ENCODE results near the gene SHISA7.

Gene SHISA7

DNA sequence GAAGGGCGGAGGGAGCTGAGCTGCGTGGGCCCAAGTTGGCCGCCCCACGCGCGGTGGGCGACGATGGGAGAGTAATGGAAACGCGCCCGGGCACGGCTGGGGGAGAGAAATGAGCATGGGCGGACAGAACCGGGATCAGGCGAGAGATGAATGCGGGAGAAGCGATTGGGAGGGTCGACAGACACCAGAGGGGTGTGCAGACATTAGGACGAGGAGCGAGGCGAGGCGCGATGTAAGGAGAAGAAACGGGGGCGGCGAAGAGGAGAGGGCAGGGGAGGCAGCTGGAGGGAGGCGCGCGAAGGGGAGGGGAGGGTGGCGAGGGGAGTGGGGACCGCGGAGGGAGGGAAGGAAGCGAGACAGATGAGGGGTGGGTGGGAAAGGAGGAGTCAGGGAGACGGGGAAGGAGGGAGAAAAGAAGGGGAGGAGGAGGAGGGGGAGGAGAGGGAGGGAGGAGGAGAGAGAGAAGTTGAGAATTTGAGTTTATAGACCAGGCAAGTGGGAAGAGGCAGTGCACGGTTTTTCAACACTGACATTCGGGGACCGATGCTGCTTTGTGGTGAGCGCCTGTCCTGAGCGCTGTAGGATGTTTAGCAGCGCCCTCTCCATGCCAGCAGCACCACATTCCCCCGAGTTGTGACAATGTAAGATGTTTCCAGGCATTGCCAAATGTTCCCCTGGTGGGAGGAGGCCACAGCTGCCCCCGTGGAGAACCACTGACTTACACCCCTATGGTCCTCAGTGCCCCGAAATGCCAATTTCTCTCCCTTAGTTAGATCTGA is at the start of gene SHISA7:
SHISA7 (minus strand) TSS at position 256 of the 779 bp plus-strand sequence. CDS start 437 bp downstream, outside the sequence.
- DNase-seq, result peak; percentile 82

DNA sequence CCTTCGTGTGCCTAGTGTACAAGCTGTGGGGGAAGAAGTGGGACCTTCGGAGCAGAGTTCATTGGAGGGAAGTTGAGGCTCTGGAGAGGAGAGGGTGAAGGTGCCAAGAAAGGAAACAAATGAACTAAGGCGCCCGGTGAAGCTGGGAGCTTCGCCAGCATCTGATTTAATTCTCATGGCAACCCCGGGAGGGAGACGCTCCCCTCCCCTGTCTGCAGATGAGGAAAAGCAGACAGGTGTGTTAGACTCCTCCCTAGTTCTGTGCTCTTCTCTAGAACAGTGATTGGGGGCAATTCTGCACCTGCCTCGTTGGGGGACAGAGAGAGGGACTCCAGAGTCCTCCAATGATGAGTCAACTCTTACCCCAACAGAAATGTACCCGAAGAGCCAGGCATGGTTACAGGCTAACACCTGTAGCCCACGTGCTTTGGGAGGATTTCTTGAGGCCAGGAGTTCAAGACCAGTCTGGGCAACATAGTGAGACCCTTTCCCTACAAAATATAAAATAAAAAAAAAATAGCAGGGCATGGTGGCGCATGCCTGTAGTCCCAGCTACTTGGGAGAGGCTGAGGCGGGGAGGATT is 49.4 kb upstream of the SHISA7 start:
- DNase-seq, result no peak

DNA sequence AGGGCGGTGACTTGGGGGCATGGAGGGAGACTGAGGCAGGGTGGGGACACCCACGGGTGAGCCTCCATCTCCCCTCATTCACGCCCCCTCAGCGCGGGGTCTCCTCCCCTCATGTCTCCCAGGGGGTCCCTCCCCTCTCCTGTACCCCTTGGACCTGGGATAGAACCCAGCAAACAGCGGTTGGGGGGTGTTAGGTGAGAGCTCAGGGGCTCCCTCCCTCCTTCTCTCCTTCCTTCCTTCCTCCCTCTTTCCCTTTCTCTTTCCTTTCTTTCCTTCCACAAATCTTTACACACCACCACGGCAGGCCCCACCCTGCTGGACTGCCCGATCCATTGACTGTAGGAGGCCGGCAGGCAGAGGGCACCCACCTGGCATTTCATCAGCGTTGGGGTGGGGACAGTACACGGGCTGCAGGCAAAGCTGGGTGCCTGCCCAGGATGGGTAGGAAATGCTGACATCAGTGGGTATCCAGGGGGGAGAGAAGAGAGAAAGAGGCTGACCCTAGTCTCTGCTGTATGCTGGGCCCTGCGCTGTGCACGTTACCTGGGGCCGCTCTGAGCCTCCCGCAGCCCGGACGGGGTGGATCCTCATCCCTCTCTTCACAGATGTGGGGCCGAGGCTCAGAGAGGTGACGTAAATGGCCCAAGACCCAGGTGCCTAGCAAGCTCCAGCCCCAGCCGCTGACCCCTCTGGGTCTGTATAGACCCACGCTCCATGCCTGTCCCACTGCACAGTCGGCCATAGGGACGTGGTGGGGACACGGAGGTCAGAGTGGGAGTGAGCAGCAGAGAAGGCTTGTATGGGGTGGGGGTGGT is 48.7 kb upstream of the SHISA7 start:
- DNase-seq, result no peak

DNA sequence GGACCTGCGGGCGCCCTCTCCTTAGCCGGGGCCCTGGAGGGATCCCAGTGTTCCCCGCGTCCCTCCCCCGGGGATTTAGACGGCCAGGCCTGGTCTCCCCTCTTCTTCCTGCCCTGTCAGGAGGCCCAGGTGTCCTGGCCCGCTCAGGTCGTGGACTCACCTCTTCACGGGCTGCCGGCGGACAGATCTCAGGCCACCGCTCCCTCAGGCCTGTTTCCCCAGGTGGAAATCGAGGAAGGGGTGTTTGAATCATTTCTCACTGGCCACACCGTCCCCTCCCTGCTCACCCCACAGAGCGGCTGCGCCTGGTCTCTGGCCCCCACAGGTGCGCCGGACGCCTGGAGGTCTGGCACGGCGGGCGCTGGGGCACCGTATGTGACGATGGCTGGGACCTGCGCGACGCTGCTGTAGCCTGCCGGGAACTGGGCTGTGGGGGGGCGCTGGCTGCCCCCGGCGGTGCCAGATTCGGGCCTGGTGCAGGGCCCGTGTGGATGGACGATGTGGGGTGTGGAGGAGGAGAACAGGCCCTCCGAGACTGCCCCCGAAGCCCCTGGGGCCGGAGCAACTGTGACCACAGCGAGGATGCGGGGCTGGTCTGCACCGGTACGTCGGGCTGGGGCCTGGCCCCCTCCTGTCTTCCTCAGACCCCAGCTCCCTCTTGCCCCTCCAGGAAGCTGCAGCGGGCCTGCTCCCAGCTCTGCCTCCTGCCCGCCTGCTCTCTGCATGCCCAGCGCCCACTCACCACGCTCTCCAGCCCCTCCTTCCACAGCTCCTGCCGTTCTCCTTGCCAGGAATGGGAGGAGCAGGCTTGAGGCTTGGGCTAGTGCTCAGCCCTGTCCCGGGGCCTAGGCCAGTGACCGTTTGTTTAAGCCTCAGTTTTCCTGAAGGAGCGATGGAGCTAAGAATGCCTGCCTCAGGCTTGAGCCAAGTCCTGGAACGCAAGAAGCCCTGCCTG is 47.7 kb upstream of the SHISA7 start:
- no peak for DNase-seq

DNA sequence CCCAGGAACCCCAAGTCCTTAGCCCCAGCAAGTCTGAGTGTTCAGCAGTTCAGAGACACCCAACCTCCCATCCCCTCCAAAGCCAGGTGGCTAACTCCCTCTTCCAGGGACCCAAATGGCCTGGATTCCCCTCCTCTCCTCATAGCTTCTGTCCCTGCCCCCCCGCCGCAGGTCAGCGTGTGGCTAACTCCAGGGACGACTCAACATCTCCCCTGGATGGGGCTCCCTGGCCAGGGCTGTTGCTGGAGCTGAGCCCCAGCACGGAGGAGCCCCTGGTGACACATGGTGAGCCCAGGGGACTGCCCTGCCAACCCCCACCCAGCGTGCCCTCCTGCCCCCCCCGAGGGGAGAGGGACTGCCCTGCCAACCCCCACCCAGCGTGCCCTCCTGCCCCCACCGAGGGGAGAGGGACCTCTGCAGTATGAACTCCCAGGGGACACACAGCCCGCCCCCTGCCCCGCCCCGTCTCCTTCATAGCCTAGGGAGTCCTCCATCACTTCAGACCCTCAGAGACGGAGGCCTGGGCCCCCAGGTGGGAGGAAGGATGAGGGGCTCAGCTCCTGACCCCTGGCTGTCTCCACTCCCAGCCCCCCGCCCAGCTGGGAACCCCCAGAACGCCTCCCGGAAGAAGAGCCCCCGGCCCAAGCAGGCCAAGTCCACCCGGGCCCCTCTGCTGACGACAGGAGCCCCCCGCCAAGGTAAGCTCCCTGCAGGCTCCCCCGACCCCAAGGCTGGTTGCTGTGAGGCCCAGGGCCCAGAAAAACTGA is 46.8 kb upstream of the SHISA7 start:
- no peak for DNase-seq

DNA sequence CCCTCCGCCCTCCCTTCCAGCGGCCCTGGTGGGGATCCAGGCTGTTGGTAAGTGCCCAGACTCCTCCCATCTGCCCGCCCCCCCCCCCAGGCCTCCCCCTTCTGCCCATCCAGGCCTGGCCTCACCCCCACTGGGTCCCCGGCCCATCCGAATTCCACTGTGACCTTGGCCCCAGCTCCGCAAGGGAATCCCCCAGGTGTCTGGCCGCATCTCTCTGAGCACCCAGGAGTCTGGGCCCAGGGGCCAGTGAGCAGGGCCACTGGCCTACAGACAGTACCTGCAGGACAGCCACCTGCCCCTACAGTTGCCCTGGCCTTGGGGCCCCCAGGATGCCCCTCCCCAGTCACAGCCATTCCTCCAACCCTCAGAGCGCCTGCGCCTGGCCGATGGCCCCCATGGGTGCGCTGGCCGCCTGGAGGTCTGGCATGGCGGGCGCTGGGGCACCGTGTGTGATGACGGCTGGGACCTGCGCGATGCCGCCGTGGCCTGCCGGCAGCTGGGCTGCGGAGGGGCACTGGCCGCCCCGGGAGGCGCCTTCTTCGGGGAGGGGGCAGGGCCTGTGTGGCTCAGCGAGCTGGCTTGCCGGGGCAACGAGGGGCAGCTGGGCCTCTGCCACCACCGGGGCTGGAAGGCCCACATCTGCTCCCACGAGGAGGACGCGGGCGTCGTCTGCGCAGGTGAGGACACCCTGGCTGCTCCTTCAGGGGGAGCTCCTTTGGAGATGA is 46.0 kb upstream of the SHISA7 start:
- no peak for DNase-seq

DNA sequence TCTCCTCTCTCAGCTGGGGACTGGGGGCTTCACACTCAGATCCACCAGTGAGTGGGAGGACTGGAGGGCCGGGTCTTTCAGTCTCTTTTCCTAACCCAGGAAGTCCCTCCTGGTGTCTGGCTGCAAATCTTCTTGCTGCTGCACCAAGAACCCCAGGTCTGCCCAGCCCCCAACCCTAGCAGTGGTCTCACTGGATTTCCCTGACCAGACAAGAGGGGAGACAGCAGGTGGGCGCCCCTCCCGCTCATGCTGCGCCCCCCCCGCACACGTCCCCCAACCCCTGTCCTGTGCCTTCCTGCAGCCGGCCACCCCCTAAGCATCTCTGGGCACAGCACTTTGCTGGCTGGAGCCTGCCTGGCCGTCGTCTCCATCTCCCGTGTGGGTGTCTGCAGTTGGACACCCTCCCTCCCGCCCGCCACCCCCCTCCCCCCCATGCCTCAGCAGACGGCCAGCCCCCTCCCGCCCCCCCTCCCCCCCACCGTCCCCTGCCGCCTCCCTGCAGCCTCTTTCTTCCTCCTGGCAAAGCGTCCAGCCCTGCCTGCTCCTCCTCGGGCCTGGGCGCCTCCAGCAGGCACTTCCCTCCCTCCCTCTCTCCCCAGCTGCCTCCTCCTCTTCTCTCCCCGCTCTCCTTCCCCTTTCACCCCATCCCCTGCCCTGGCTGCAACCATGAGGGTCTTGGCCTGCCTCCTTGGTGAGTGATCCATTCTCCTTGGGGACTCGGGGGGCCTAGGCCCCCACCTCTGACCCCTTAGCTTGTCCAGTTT is 45.0 kb upstream of the SHISA7 start, which contains the start of gene SSC5D:
SSC5D (plus strand) TSS at position 513 of the 764 bp plus-strand sequence; CDS start at position 667, 154 bp downstream.
- DNase-seq, result peak; percentile 39

DNA sequence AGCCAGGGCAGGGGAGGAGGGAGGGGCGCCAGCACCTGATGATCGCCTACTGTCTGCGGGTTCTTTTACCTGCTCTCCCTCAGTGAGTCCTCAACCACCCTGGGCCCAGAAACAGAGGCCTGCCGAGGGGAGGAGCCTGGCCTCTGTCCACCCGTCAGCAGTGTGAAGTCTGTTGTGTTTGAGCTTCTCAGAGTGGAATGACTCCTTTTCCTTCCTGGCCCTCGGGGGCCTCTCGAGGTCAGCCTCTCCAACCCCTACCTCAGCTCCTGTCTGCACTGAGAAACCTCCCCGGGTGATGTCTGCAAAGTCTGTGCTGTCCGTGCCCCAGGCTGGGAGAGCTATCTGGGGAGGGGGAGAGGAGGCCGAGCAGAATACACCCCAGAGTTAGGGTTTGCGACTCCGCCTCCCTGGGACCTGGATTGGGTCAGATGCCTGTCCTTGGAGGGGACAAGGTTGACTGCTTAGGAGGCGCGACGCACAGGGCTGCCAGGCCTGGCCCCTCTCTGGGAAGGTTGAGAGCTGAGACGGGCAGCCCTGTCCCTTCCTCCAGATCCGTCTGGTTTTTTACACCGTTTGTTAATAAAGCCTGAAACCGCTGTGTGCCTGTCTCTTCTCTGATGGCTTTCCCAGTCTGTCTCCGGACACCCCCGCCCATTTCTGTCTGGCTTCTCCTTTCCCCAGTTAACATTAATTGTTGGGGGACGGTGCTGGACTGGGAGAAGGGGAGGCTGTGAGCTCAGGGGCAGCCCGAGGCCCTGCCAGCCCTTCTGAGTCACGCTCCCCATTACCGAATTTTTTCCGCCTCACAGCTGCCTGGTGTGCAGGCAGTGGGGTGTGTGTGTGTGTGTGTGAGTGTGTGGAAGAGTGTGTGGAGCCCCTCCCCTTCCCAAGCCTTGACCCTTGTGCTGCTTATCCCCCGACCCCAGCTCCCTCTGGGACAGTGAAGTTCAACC is 44.1 kb upstream of the SHISA7 start:
- peak; percentile 29 for DNase-seq

DNA sequence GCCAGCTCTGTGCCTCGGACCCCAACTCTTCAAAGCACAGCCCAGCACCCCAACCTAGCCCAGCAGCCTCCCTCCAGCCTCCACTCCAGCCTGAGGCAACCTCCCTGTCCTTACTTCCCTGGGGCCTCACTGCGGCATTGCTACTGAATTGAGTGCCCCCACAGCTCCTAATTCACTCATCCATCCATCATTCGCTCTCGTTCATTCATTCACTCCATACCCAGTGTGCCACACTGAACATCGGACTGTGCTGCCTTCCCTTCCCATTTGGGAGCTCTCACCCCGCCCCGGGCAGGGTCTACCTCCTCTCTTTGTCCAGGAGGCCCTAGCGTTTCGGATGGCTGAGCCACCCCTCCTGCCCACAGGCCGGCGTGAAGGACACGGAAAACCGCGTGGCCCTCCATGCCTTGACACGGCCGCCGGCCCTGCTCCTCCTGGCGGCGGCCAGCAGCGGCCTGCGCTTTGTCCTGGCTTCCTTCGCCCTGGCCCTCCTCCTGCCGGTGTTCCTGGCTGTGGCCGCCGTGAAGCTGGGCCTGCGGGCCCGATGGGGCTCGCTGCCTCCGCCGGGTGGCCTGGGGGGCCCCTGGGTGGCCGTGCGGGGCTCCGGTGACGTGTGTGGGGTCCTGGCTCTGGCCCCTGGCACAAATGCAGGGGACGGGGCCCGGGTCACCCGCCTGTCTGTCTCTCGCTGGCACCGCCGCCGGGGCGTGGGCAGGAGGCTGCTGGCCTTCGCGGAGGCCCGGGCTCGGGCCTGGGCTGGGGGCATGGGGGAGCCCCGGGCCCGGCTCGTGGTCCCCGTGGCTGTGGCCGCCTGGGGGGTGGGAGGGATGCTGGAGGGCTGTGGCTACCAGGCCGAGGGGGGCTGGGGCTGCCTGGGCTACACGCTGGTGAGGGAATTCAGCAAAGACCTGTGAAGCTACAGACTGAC is 43.2 kb upstream of the SHISA7 start:
- DNase-seq, result no peak

DNA sequence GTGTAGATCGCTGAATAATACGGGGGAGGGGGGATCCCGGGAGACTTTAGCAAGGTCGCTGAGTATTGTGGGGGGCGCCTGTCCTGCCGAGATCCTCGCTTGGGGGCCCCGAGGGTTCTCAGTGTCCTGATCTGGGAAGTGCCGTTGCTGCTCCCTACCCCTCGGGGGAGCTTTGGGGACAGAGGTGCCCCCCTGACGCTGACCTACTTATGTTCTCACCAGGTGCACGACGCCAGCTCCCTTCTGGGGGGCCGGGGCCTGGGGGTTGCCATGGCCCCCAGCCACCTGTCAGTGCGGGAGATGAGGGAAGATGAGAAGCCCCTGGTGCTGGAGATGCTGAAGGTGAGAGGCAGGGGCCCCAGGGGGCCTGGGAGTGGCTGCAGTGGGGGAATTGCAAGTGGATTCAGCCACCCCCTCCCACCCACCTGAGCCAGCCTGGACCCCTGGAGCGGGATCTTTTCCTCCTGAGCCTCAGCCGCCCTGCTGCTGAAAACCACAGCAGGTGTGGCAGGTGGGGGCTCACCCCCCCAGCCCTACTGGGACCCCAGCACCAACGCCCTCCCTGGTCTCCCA is 42.4 kb upstream of the SHISA7 start:
- DNase-seq, result peak; percentile 39

DNA sequence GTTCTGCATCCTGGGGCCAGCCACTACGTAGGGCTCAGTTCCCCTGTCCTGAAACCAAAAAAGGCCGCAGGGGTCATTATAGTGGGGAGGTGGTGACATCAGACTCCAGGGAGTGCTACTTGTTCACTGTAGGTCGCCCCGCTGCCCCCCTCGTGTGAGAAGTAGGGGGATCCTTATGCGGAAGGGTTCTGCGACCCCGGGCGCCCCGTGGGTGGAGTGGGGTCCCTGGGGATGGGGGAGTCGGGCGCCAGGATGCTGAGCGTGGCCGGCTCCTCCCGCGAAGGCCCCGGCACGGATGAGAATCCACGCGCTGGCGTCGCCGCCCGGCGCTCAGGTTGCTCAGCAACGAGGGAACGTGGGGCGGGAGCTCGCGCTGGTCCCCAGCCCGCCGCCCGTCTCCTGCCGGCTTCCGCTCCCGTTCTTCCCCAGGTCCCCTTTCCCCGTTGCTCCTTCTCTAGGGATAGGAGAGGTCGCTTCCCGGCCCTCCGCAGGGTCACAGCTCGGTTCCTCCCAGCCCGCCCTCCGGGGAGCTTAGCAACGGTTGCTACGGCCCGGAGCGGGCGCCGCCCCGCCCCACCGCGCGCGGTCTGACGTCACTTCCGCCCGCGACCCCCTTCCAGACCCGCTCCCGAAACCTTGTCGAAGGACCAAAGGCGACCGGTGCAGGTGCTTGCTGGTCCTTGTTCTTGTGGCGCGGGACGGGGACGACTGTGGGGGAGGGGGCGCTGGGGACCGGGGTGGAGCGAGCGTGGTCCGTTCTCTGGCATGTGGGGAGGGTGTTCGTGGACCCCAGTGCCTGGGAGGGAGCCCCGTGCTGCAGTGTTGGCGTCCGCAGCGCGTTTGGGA is 41.7 kb upstream of the SHISA7 start, which contains the start of gene NAT14:
NAT14 (plus strand) TSS at position 596 of the 846 bp plus-strand sequence. CDS start 521 bp downstream, outside the sequence.
- DNase-seq, result peak; percentile 78

DNA sequence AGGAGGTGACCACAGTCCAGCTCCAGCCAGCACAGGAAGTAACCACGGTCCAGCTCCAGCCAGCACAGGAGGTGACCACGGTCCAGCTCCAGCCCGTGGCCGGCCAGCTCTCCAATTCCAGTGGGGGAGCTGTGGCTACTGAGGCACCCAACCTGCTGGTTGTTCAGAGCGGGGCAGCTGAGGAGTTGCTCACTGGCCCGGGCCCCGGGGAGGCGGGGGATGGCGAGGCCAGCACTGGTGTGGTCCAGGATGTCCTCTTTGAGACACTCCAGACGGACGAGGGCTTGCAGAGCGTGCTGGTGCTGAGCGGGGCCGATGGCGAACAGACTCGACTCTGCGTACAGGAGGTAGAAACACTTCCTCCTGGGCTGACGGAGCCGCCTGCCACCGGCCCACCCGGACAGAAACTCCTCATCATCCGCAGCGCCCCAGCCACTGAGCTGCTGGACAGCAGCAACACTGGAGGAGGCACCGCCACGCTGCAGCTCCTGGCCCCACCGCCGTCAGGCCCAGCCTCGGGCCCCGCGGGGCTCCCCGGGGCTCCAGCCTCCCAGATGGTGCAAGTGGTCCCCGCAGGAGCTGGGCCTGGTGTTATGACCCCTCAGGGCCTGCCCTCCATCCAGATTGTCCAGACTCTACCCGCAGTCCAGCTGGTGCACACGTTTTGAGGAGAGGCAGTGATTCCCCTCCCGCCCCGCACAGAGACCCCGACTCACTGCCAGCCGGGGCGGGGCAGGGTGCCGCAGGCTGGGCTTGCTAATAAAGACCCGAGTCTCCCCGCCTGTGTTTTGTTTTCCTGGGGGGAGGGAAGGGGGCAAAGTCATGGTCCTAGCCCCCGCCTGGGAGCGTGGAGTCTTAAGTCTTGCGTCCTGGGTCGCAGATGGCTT is 40.8 kb upstream of the SHISA7 start:
- no peak for DNase-seq

DNA sequence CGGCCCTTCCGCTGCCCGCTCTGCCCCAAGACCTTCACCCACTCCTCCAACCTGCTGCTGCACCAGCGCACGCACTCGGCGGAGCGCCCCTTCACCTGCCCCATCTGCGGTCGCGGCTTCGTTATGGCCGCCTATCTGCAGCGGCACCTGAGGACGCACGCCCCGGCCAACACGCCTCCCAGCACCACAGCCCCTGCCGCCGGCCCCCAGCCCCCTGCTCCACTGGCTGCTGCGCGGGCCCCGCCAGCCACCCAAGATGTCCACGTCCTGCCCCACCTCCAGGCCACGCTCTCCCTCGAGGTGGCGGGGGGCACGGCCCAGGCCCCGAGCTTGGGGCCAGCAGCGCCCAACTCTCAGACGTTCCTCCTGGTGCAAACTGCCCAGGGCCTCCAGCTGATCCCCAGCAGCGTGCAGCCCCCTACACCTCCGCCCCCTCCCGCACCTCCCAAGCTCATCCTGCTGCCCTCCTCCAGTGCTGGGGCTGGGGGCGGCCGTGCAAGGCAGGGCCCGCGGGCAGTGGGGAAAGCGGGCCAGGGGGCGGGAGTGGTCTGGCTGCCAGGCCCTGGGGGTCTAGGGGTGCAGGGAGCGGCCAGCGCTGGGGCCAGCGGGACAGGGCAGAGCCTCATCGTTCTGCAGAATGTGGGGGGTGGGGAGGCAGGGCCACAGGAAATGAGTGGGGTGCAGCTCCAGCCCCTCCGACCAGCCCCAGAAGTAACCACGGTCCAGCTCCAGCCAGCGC is 40.0 kb upstream of the SHISA7 start:
- DNase-seq, result no peak
